Astrocyte of the cerebellum (primary cell): ENCODE data around the gene DVL1.
"Not testable (repeated sequence)": the region's sequence is repeated elsewhere in the genome, so short reads cannot be mapped to it uniquely, and the experiment has no call there.

Source experiments
- DNase-seq: peaks from one replicate; pipeline ENCODE4 v3.0.0-alpha.2; 2011; ENCODE audit warnings: low read depth
- H3K4me3 ChIP-seq: 2 replicates; pipeline ENCODE4 v1.5.1; 2011; ENCODE audit warnings: mild to moderate bottlenecking, low read depth, low read length, moderate library complexity
- in situ Hi-C: cut with HindIII; loops from 2 replicates; pipeline ENCODE4 v1.10.0; 2017; ENCODE audit warnings: low sequenced_read_pairs
- TF ChIP-seq, protein P1 (sequence below): IDR thresholded peaks from 2 replicates; pipeline ENCODE4 v1.5.1; 2012; ENCODE audit warnings: low read length, low read depth, moderate library complexity, mild to moderate bottlenecking; ENCODE audit errors: missing control alignments

The DVL1 gene

DNA sequence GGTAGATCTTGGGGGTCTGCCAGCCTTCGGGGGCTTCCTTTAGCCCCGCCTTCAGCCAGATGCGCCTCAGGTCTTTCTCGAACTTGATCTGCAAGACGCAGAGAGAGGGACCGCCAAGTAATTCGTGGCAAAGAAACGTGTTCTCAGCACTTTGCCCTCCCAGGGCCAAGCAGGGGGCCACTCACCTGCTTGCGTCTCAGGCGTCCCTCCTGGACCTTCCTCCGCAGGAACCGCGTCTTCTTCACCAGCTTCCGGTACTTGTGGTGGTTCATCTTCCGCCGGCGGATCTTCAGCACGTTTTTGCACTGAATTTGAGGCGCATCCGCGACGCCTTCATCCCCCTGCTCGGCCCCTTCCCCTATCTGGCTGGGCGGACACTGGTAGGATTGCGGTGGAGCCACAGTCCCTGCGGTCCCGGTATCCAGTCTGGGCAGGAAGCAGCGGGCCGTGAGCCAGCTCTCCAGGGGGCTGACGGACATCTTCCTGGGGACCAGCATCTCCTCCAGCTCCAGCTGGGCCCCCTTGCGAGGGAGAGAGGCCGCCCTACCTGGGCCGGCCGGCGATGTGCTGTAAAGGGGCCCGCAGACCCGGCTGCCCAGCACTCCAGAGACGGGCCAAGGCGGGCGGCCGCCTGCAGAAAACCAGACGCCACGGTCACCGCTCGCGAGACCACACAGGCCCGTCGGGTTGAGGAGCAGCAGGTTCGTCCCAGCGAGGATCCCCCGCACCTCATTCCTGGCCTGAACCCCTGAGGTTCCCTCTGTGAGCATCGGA lies 24.8 kb upstream of the DVL1 start:
- in situ Hi-C loops = loop anchor here (5.0 kb wide), 1 partner anchor 118 kb away; no protein-coding TSS in a partner anchor
- TF ChIP-seq, protein P1, sequence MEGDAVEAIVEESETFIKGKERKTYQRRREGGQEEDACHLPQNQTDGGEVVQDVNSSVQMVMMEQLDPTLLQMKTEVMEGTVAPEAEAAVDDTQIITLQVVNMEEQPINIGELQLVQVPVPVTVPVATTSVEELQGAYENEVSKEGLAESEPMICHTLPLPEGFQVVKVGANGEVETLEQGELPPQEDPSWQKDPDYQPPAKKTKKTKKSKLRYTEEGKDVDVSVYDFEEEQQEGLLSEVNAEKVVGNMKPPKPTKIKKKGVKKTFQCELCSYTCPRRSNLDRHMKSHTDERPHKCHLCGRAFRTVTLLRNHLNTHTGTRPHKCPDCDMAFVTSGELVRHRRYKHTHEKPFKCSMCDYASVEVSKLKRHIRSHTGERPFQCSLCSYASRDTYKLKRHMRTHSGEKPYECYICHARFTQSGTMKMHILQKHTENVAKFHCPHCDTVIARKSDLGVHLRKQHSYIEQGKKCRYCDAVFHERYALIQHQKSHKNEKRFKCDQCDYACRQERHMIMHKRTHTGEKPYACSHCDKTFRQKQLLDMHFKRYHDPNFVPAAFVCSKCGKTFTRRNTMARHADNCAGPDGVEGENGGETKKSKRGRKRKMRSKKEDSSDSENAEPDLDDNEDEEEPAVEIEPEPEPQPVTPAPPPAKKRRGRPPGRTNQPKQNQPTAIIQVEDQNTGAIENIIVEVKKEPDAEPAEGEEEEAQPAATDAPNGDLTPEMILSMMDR = no peak

DNA sequence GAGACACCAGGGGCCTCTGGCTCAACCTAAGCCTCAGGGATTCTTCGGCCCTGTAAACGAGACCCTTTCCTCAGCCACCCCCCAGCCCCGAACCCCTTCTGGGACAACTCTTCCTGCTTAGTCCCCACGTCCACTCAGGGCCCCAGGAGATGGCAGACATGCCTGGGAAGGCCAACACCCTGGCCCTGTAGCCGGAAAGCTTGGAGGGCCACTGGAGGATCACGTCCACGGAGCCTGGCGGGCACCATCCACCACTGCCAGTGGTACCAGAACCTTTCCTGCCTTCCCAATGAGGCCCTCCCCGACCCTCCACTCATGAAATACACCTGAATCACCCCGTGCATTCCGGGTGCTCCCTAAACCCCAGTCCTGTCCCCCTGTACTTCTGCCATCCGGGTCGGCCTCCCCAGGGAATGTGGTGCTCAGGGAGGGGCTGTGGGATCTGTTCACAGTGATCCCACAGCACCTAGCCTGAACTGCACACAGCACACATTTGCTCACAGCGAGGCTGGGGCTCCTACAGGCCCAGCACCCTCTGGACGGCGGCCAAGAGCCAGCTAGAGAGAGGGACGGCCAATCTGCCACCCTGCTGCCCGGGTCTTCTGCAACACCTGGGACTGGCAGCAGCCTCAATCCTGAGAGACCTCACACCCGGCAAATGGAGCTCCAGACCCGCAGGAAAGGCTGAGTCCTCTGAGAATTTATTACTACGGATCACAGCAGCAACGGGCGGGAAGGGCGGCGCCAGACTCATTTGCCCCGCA lies 24.0 kb upstream of the DVL1 start:
- DNase-seq = no peak
- TF ChIP-seq, protein P1 = no peak
- H3K4me3 ChIP-seq = peak overlapping the region; percentile 88
- in situ Hi-C loops = loop anchor here (5.0 kb wide), 1 partner anchor 119 kb away; no protein-coding TSS in a partner anchor

More for the DNA sequence above, 24.8 kb upstream of the DVL1 start:
- peak overlapping the region; percentile 88 for H3K4me3 ChIP-seq
- no peak for DNase-seq

DNA sequence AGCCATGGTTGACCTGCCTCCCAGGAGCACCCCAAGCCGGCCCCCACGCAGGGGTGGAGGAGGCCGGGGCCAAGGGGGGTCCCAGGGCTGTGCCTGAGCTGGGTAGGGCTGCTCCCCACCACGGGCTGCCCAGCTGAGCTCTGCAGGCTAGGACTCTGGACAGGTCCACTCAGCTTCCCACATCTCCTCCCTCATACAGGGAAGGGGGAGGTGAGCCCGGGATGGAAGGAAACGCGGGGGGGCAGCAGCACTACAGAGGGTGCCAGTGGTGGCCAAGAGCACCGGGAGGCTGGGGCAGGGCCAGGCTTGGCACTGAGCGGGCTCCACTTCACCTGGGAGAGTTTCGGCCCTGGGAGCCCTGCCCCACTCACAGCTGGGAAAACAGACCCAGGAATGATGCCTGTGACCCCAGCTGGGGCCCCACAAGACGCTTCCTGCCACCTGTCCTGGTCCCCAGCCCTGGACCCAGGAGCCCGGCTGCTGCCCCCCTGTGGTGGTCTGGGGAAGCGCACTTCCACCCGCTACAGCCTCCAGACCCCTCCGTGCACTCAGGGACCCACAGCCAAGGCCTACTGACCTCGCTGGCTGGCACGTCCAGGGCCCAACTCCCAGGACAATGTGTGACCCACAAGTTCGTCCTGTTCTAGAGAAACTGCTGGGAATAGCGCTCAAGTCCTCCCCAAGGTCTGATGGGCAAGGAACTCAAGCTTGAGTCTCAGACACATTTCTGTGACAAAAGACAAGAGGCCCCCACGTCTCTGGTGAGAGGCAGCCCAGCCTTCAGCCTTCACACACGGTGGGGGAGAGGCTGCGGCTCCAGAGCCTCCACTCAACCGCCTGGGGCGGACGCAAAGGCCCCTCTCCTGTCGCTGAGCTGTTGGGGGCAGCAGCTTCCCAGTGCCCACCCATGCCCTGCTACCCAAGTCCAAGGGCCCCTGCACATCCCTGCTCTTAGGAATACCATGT lies 22.8 kb upstream of the DVL1 start:
- no peak for DNase-seq
- TF ChIP-seq, protein P1 = peak; percentile 90
- in situ Hi-C loops = loop anchor here (5.0 kb wide), 1 partner anchor 120 kb away; no protein-coding TSS in a partner anchor
- H3K4me3 ChIP-seq = no peak overlapping the region

DNA sequence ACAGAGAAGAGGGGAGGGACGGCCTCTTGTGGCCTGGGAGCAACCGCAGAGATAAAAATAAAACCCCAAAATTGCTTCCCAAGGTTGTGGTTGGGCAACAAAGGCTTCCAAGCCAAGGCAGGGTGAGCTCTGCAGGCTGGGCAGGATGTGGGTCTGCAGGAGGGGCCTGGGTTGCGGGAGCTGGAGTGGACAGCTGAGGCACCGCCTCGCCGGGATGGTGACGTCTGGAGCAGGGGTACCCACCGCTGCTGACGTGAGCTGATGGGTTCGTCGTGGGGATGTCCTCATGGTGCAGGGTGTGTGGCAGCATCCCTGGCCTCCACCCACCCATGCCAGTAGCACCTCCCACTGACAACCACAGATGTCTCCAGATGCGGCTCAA lies 22.1 kb upstream of the DVL1 start:
- DNase-seq = no peak

DNA sequence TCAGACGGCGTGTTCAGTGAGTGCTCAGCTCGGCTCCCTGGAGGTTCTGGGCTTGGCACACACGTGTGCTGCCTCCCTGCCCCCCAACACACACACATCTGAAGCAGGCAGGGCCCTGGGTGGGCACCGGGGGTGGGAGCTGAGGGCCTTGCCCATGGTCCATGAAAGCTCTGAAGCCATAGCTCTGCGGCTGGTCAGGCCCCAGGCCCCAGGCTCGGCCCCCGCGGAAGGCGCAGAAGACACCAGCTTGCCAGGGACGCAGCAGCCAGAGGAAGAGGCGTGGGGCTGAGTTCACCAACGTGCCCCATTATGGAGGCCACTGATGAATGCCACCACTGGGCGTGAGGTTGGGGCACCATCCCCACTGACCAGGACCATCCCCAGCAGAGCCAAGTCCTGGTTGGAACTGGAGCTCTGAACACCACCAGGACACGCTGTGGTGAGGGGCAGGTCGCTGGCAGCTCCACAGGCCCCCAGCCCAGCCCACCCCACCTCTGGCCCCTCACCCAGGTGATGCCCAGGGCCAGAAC lies 21.6 kb upstream of the DVL1 start:
- in situ Hi-C loops = loop anchor here (5.0 kb wide), 1 partner anchor 121 kb away; no protein-coding TSS in a partner anchor
- no peak for DNase-seq
- no peak overlapping the region for H3K4me3 ChIP-seq
- TF ChIP-seq, protein P1 = no peak

More for the DNA sequence above, 22.1 kb upstream of the DVL1 start:
- in situ Hi-C loops = loop anchor here (5.0 kb wide), 1 partner anchor 121 kb away; no protein-coding TSS in a partner anchor
- H3K4me3 ChIP-seq = no peak overlapping the region
- TF ChIP-seq, protein P1 = no peak

DNA sequence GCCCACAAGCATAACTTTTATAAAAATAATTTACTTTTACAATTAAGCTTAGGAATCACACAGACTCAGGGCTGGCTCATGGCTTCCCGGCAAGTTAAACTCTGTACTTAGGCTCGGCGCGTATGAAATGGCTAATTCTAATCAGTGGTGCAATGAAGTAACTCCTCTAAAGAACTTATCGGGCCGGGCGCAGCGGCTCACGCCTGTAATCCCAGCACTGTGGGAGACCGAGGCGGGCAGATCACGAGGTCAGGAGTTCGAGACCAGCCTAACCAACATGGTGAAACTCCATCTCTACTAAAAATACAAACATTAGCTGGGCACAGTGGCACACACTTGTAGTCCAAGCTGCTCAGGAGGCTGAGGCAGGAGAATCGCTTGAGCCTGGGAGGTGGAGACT lies 20.9 kb upstream of the DVL1 start:
- DNase-seq, H3K4me3 ChIP-seq: not testable (repeated sequence)
- in situ Hi-C loops = loop anchor here (5.0 kb wide), 1 partner anchor 122 kb away; no protein-coding TSS in a partner anchor
